Endothelial cell of umbilical vein (primary cell): ENCODE results near the gene LTBP1.

Experiments
- FOS ChIP-seq: IDR thresholded peaks from 2 replicates; pipeline ENCODE4 v1.6.1; 2011; ENCODE audit warnings: mild to moderate bottlenecking, low read length, moderate library complexity, borderline replicate concordance; ENCODE audit not compliant: insufficient read depth
- POLR2AphosphoS5 ChIP-seq: IDR thresholded peaks from 2 replicates; pipeline ENCODE4 v1.6.1; 2012; ENCODE audit warnings: low read depth, mild to moderate bottlenecking, control low read depth, low read length, moderate library complexity; ENCODE audit not compliant: insufficient read depth
- TF ChIP-seq, protein P1 (sequence below), 2 donors: IDR thresholded peaks; 1 replicate in 1 of 2; 2 replicates in 1 of 2; pipeline ENCODE4 v1.5.1; 2011; ENCODE audit warnings: low read length in 2 of 2, mild to moderate bottlenecking in 2 of 2, moderate library complexity in 2 of 2, control low read depth in 1 of 2, inconsistent platforms in 1 of 2, low read depth in 1 of 2; ENCODE audit not compliant: insufficient read depth in 1 of 2; ENCODE audit errors: extremely low read depth in 1 of 2

DNA sequence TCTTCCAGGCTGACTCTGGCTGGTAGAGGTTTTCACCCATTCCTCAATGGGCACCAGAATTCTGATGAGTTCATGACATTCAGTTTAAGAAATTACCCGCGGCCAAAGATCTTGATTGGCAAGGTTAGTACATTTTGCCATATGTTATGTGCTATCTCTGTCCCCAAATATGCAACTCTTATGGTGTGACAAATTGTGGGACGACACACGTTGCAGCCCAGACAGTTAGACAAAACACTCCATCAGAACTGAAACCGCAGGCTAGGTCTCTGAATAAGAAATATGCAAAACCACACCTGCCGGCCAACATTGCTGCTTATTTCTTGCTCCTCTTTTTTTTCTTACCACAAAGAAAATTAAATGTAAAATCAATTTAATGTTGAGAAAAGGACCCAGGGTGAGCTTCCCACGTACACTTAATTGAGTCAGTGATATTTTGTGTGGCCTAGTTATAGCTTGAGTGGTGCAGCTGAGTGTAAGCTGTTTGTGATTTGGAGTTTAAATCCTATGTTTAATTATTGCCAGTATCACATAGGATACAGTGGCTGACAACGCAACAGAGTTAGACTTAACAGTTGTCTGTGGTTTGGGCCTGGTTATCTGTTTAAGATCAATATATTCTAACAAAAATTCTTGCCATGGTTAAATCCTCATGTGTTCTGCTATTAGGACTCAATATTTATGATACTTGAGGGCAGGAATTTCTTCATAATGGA lies 35.7 kb upstream of the LTBP1 start:
- TF ChIP-seq, protein P1, sequence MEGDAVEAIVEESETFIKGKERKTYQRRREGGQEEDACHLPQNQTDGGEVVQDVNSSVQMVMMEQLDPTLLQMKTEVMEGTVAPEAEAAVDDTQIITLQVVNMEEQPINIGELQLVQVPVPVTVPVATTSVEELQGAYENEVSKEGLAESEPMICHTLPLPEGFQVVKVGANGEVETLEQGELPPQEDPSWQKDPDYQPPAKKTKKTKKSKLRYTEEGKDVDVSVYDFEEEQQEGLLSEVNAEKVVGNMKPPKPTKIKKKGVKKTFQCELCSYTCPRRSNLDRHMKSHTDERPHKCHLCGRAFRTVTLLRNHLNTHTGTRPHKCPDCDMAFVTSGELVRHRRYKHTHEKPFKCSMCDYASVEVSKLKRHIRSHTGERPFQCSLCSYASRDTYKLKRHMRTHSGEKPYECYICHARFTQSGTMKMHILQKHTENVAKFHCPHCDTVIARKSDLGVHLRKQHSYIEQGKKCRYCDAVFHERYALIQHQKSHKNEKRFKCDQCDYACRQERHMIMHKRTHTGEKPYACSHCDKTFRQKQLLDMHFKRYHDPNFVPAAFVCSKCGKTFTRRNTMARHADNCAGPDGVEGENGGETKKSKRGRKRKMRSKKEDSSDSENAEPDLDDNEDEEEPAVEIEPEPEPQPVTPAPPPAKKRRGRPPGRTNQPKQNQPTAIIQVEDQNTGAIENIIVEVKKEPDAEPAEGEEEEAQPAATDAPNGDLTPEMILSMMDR (IDR thresholded peaks at IDR 0.05; ENCODE audit: extremely low read depth in 1 of 2, insufficient read depth in 1 of 2, low read depth in 1 of 2, low read length in 2 of 2): no peak
- TF ChIP-seq FOS: no peak
- TF ChIP-seq POLR2AphosphoS5: no peak
